Right lobe of liver (tissue), 6 donors: Measurements from ENCODE around the gene IZUMO4. TPM values are rescaled to one million over a fixed set of nuclear protein-coding genes. Genes with fewer than 3 reads are reported as not detected.
"Not testable (repeated sequence)": the region's sequence is repeated elsewhere in the genome, so short reads cannot be mapped to it uniquely, and the experiment has no call there.

Experiments used
- ATAC-seq, 4 donors: fragments of 200-7000 bp; cut with Tn5 transposase; one replicate each; pipeline ENCODE4 v1.9.1; 2020; ENCODE audit warnings: mild to moderate bottlenecking in 4 of 4, moderate library complexity in 4 of 4
- DNase-seq, 3 donors: peaks; one replicate each; pipeline ENCODE4 v3.0.0-alpha.2; 2020
- H3K27ac ChIP-seq, 3 donors: fragments of 200-600 bp; one replicate each; pipeline ENCODE4 v1.8.0; 2022
- H3K27me3 ChIP-seq, 2 donors: fragments of 200-600 bp; one replicate each; pipeline ENCODE4 v1.8.0; 2022
- H3K36me3 ChIP-seq, 4 donors: fragments of 200-600 bp; sonication (generic) in 1 of 4; one replicate each; pipeline versions ENCODE4 v1.5.1 to v1.8.0; 2017 to 2022; ENCODE audit warnings: control low read depth in 1 of 4
- H3K4me1 ChIP-seq, 4 donors: fragments of 200-600 bp; sonication (generic) in 1 of 4; one replicate each; pipeline versions ENCODE4 v1.5.1 to v1.8.0; 2017 to 2022; ENCODE audit warnings: control low read depth in 1 of 4
- H3K4me3 ChIP-seq, 3 donors: fragments of 200-600 bp; one replicate each; pipeline ENCODE4 v1.8.0; 2022
- H3K9me3 ChIP-seq, 4 donors: fragments of 200-600 bp; sonication (generic) in 1 of 4; one replicate each; pipeline versions ENCODE4 v1.5.1 to v1.8.0; 2017 to 2022; ENCODE audit warnings: control low read depth in 1 of 4
- CTCF ChIP-seq, 4 donors: fragments of 200-600 bp in 3 of 4; fragments of 450-650 bp in 1 of 4; IDR thresholded peaks; one replicate each; pipeline versions ENCODE4 v1.5.1 to v1.8.0; 2016 to 2022; ENCODE audit warnings: antibody characterized with exemption in 4 of 4, mild to moderate bottlenecking in 2 of 4
- POLR2A ChIP-seq: fragments of 450-650 bp; IDR thresholded peaks from one replicate; pipeline ENCODE4 v1.6.1; 2017; ENCODE audit warnings: antibody characterized with exemption, mild to moderate bottlenecking
- WGBS: methylation state at CpG from one replicate; pipeline ENCODE4 v1.1.6; 2018; ENCODE audit warnings: low coverage, low lambda C conversion rate; ENCODE audit not compliant: insufficient coverage; ENCODE audit errors: missing lambda C conversion rate; 5-methylcytosine and 5-hydroxymethylcytosine counted together
- intact Hi-C, 2 donors: fragments of 100-400 bp; cut with DNase I; formaldehyde crosslinking; loops; one replicate each; pipeline versions ENCODE4 v1.11.2 to v1.14.1; 2022
- total RNA-seq, 6 experiments: library from RNA; depleted of rRNA in 2 of 6; stranded (reverse); fragments of >200 nt in 2 of 6; fragmentation: NEBNext Ultra II Directional in 3 of 6; extraction: Animal tissue kit (Norgen Biotek cat#: 25700) in 3 of 6; gene quantifications; one replicate each; pipeline versions ENCODE4 v1.1.0 to v1.2.4, GENCODE V29; 2016 to 2023
- donor health status: DM: no; HTN: yes; CAD: no.
- donor health status: DM: no; HTN: no; CAD: no.
- donor health status: DM: no; HTN: no; CAD: no.
- donor health status: DM: no; HTN: yes; CAD: no.
- donor health status: DM: no; HTN: yes; CAD: no.

Gene IZUMO4
- total RNA-seq, 6 experiments from 2014 or later, result 1.2 to 6.9 (median 4.2) TPM; not detected in 1

- peak; percentile 1 to 31 (median 16) for ATAC-seq
- H3K4me3 ChIP-seq, result no peak overlapping the region
- H3K27me3 ChIP-seq, result no peaks in the 10 kb centered on the region
- no peaks in the 10 kb centered on the region for H3K36me3 ChIP-seq
- WGBS, result 86% methylated on average over 6 of the region's 14 CpGs
- intact Hi-C loops, result no loop called here
- H3K9me3 ChIP-seq, result no peaks in the 10 kb centered on the region
- DNase-seq, result no peak
- H3K27ac ChIP-seq, result peak overlapping the region; percentile 19 to 61 (median 52)
- H3K4me1 ChIP-seq, result peaks cover 0 to 15% (median 8%) of the 10 kb centered on the region in 4 donors
- TF ChIP-seq POLR2A (no peak), CTCF (IDR thresholded peaks at IDR 0.05) (no peak)
These were observed 9.1 kb upstream of the IZUMO4 start for GRCh38 chr19:2087621-2088100.

- Histone ChIP-seq H3K9me3 (no peaks in the 10 kb centered on the region), H3K27me3 (no peaks in the 10 kb centered on the region), H3K36me3 (no peaks in the 10 kb centered on the region), H3K27ac (peak overlapping the region in 1 of 3 donors; percentile 49), H3K4me1 (peaks cover 0 to 16% (median 9%) of the 10 kb centered on the region in 4 donors), H3K4me3 (no peak overlapping the region)
- ATAC-seq (no peak), DNase-seq (peak in 1 of 3 donors; percentile 29)
- TF ChIP-seq CTCF (IDR thresholded peaks at IDR 0.05) (no peak), POLR2A (no peak)
- 88% methylated on average over 4 of the region's 16 CpGs for WGBS
- intact Hi-C loops, result no loop called here
These were observed 7.6 kb upstream of the IZUMO4 start for GRCh38 chr19:2089001-2089711.

GRCh38 chr19:2089727-2090053 lies 7.0 kb upstream of the IZUMO4 start:
- H3K27me3 ChIP-seq, result no peaks in the 10 kb centered on the region
- ATAC-seq (no peak), DNase-seq (peak in 1 of 3 donors; percentile 26)
- H3K36me3 ChIP-seq, result no peaks in the 10 kb centered on the region
- intact Hi-C loops, result no loop called here
- no peak for TF ChIP-seq POLR2A
- no peak for TF ChIP-seq CTCF (IDR thresholded peaks at IDR 0.05)
- no peak overlapping the region for H3K4me3 ChIP-seq
- H3K4me1 ChIP-seq, result peaks cover 0 to 19% (median 9%) of the 10 kb centered on the region in 4 donors
- H3K9me3 ChIP-seq, result no peaks in the 10 kb centered on the region
- H3K27ac ChIP-seq, result peak overlapping the region; percentile 15 to 56 (median 49)
- 60% methylated on average over 2 of the region's 2 CpGs for WGBS

GRCh38 chr19:2091926-2092525 lies 4.7 kb upstream of the IZUMO4 start:
- Histone ChIP-seq H3K4me1 (peaks cover 0 to 22% (median 10%) of the 10 kb centered on the region in 4 donors), H3K27ac (peak overlapping the region in 2 of 3 donors; percentile 14 to 25)
- WGBS, result 85% methylated on average over 8 of the region's 13 CpGs
- H3K9me3 ChIP-seq, ATAC-seq, H3K36me3 ChIP-seq, intact Hi-C loops, DNase-seq, H3K4me3 ChIP-seq, H3K27me3 ChIP-seq: not testable (repeated sequence)

- Histone ChIP-seq H3K27me3 (no peaks in the 10 kb centered on the region), H3K4me1 (peaks cover 0 to 13% (median 2%) of the 10 kb centered on the region in 4 donors), H3K27ac (peak within 1 kb of the TSS; percentile 70 to 87 (median 85)), H3K4me3 (peak within 1 kb of the TSS; percentile 53 to 74 (median 68)), H3K36me3 (peaks cover 0 to 13% (median 8%) of the 10 kb centered on the region in 4 donors), H3K9me3 (no peaks in the 10 kb centered on the region)
- DNase-seq, result peak; percentile 91 to 94 (median 91)
- intact Hi-C loops, result no loop called here
- 0% methylated on average over 15 of the region's 56 CpGs for WGBS
- ATAC-seq, result peak; percentile 50 to 74 (median 67)
- TF ChIP-seq CTCF (IDR thresholded peaks at IDR 0.05) (peak; percentile 40 to 72 (median 50)), POLR2A (peak; percentile 85)
These were observed 658 bp upstream of the IZUMO4 start, which contains the start of gene MOB3A for GRCh38 chr19:2096034-2096479. Gene MOB3A, minus strand, starts transcription at chr19:2096326. Its CDS starts 17,766 bp downstream, at chr19:2078560.
